H9 (cell line): ENCODE results near the gene CLN3. TPM values are rescaled to one million over a fixed set of nuclear protein-coding genes. Genes with fewer than 3 reads are reported as not detected.

Experiments used
- DNase-seq: peaks from one replicate; pipeline ENCODE4 v3.0.0-alpha.2; 2017
- H2AFZ ChIP-seq: one replicate; pipeline ENCODE4 v1.6.1; 2013; ENCODE audit warnings: mild to moderate bottlenecking, low read length, control low read depth, moderate library complexity
- H2AK5ac ChIP-seq: 2 replicates; pipeline ENCODE4 v1.6.1; 2013; ENCODE audit warnings: low read length, control low read depth, mixed read lengths; ENCODE audit not compliant: insufficient read length
- H2BK120ac ChIP-seq: one replicate; pipeline ENCODE4 v1.6.1; 2013; ENCODE audit warnings: low read depth, mild to moderate bottlenecking, low read length, control low read depth, inconsistent platforms; ENCODE audit not compliant: poor library complexity, severe bottlenecking
- H2BK12ac ChIP-seq: 2 replicates; pipeline ENCODE4 v1.6.1; 2013; ENCODE audit warnings: low read length, control low read depth, mixed read lengths, low read depth; ENCODE audit not compliant: insufficient read length
- H2BK15ac ChIP-seq: 2 replicates; pipeline ENCODE4 v1.6.1; 2013; ENCODE audit warnings: low read depth, low read length, control low read depth
- H2BK20ac ChIP-seq: one replicate; pipeline ENCODE4 v1.6.1; 2013; ENCODE audit warnings: low read depth, mild to moderate bottlenecking, low read length, control low read depth, inconsistent platforms; ENCODE audit not compliant: poor library complexity, severe bottlenecking
- H2BK5ac ChIP-seq: 2 replicates; pipeline ENCODE4 v1.6.1; 2013; ENCODE audit warnings: low read length, control low read depth, mixed read lengths; ENCODE audit not compliant: insufficient read length
- H3K14ac ChIP-seq: 2 replicates; pipeline ENCODE4 v1.6.1; 2013; ENCODE audit warnings: low read length, control low read depth; ENCODE audit not compliant: insufficient read depth
- H3K18ac ChIP-seq: 2 replicates; pipeline ENCODE4 v1.6.1; 2013; ENCODE audit warnings: low read depth, mild to moderate bottlenecking, mixed read lengths, low read length, control low read depth; ENCODE audit not compliant: insufficient read length
- H3K23ac ChIP-seq: 2 replicates; pipeline ENCODE4 v1.6.1; 2013; ENCODE audit warnings: low read length, control low read depth, mixed read lengths, low read depth; ENCODE audit not compliant: insufficient read length
- H3K23me2 ChIP-seq: 2 replicates; pipeline ENCODE4 v1.6.1; 2013; ENCODE audit warnings: low read depth, mild to moderate bottlenecking, mixed read lengths, low read length, control low read depth; ENCODE audit not compliant: insufficient read length, poor library complexity, severe bottlenecking
- H3K27ac ChIP-seq: 2 replicates; pipeline ENCODE4 v1.5.1; 2013; ENCODE audit warnings: low read length, control low read depth, mixed read lengths, low read depth; ENCODE audit not compliant: insufficient read length
- H3K27me3 ChIP-seq: 2 replicates; pipeline ENCODE4 v1.6.1; 2013; ENCODE audit warnings: low read length, control low read depth, inconsistent platforms; ENCODE audit not compliant: insufficient read depth
- H3K4ac ChIP-seq: 2 replicates; pipeline ENCODE4 v1.6.1; 2013; ENCODE audit warnings: low read depth, mild to moderate bottlenecking, control low read depth, inconsistent platforms, low read length, moderate library complexity
- H3K4me1 ChIP-seq: 2 replicates; pipeline ENCODE4 v1.6.1; 2013; ENCODE audit warnings: low read length, control low read depth, inconsistent platforms; ENCODE audit not compliant: insufficient read depth
- H3K4me2 ChIP-seq: 2 replicates; pipeline ENCODE4 v1.6.1; 2013; ENCODE audit warnings: low read length, control low read depth, mixed read lengths; ENCODE audit not compliant: insufficient read length, insufficient read depth
- H3K56ac ChIP-seq: 2 replicates; pipeline ENCODE4 v1.6.1; 2013; ENCODE audit warnings: low read depth, mild to moderate bottlenecking, mixed read lengths, low read length, control low read depth; ENCODE audit not compliant: insufficient read length
- H3K79me1 ChIP-seq: 2 replicates; pipeline ENCODE4 v1.6.1; 2013; ENCODE audit warnings: low read depth, mild to moderate bottlenecking, moderate library complexity, low read length, control low read depth, inconsistent platforms; ENCODE audit not compliant: insufficient read depth, poor library complexity, severe bottlenecking
- H3K79me2 ChIP-seq: 2 replicates; pipeline ENCODE4 v1.6.1; 2013; ENCODE audit warnings: low read length, control low read depth, inconsistent platforms; ENCODE audit not compliant: insufficient read depth
- H3K9ac ChIP-seq: 2 replicates; pipeline ENCODE4 v1.6.1; 2013; ENCODE audit warnings: low read length, control low read depth, mixed read lengths; ENCODE audit not compliant: insufficient read length; ENCODE audit errors: extremely low read depth
- H3K9me3 ChIP-seq: one replicate; pipeline ENCODE4 v1.6.1; 2013; ENCODE audit warnings: low read depth, low read length, inconsistent platforms; ENCODE audit not compliant: control insufficient read depth
- H3T11ph ChIP-seq: one replicate; pipeline ENCODE4 v1.6.1; 2013; ENCODE audit warnings: mild to moderate bottlenecking, low read length, control low read depth, inconsistent platforms
- H4K20me1 ChIP-seq: one replicate; pipeline ENCODE4 v1.6.1; 2013; ENCODE audit not compliant: control insufficient read depth, insufficient read length, insufficient read depth
- H4K5ac ChIP-seq: 2 replicates; pipeline ENCODE4 v1.6.1; 2013; ENCODE audit warnings: low read depth, mild to moderate bottlenecking, mixed read lengths, low read length, control low read depth; ENCODE audit not compliant: insufficient read length
- H4K8ac ChIP-seq: replicated peaks from 2 replicates; pipeline ENCODE4 v1.6.1; 2013; ENCODE audit warnings: low read length, control low read depth, mixed read lengths, low read depth; ENCODE audit not compliant: insufficient read length
- H4K91ac ChIP-seq: 2 replicates; pipeline ENCODE4 v1.6.1; 2013; ENCODE audit warnings: low read depth, mild to moderate bottlenecking, moderate library complexity, mixed read lengths, low read length, control low read depth; ENCODE audit not compliant: insufficient read length
- H3K27ac Mint-ChIP-seq, 3 experiments: 2 replicates in 2 of 3; 3 replicates in 1 of 3; pipeline ENCODE4 v1.8.0; 2020 to 2021; ENCODE audit warnings: mixed read lengths in 3 of 3, mild to moderate bottlenecking in 1 of 3, moderate library complexity in 1 of 3
- H3K27me3 Mint-ChIP-seq: 2 replicates; pipeline ENCODE4 v1.8.0; 2021; ENCODE audit warnings: low read depth, mild to moderate bottlenecking, moderate library complexity, mixed read lengths
- H3K36me3 Mint-ChIP-seq, 3 experiments: 2 replicates in 2 of 3; 3 replicates in 1 of 3; pipeline ENCODE4 v1.8.0; 2020 to 2021; ENCODE audit warnings: low read depth in 3 of 3, mixed read lengths in 3 of 3; ENCODE audit not compliant: insufficient read depth in 1 of 3
- H3K4me1 Mint-ChIP-seq, 2 experiments: 2 replicates each; pipeline ENCODE4 v1.8.0; 2020; ENCODE audit warnings: mixed read lengths in 2 of 2
- H3K4me3 Mint-ChIP-seq, 2 experiments: 2 replicates in 1 of 2; 3 replicates in 1 of 2; pipeline ENCODE4 v1.8.0; 2020 to 2021; ENCODE audit warnings: mild to moderate bottlenecking in 2 of 2, mixed read lengths in 2 of 2, moderate library complexity in 1 of 2
- H3K9me3 Mint-ChIP-seq, 2 experiments: 2 replicates in 1 of 2; 3 replicates in 1 of 2; pipeline ENCODE4 v1.8.0; 2020; ENCODE audit warnings: mild to moderate bottlenecking in 2 of 2, mixed read lengths in 2 of 2, moderate library complexity in 1 of 2
- whole genome bisulfite sequencing: extraction: QIAGEN DNeasy Blood & Tissue Kit; methylation state at CpG from one replicate; pipeline ENCODE4 v1.1.7; 2013; ENCODE audit warnings: missing lambda C conversion rate, low lambda C conversion rate, mixed read lengths; ENCODE audit not compliant: insufficient read length; ENCODE audit errors: extremely low coverage; 5-methylcytosine and 5-hydroxymethylcytosine counted together
- total RNA-seq: library from RNA; stranded (reverse); gene quantifications from 2 replicates; pipeline ENCODE4 v1.2.1, GENCODE V29; 2021
- TF ChIP-seq, protein P1 (sequence below): fragments of 200-600 bp; sonication (generic); conservative IDR thresholded peaks from 3 replicates; pipeline ENCODE4 v1.8.0; 2021; ENCODE audit warnings: antibody characterized with exemption, mild to moderate bottlenecking

The CLN3 gene
- total RNA-seq, 1 experiment from 2014 or later = 21.4 TPM

GRCh38 chr16:28497861-28498599 is 6.2 kb upstream of the CLN3 start:
- no peak overlapping the region for H3K23ac ChIP-seq
- no peak overlapping the region for H2BK20ac ChIP-seq
- H4K8ac ChIP-seq = no peak overlapping the region
- no peak overlapping the region for H3T11ph ChIP-seq
- no peaks in the 10 kb centered on the region for H3K27me3 ChIP-seq
- H2BK15ac ChIP-seq = no peak overlapping the region
- no CpG with 5 or more reads among the region's 33 CpGs for WGBS
- H3K56ac ChIP-seq = no peak overlapping the region
- no peak overlapping the region for H3K18ac ChIP-seq
- no peak overlapping the region for H3K4me3 Mint-ChIP-seq
- H3K36me3 Mint-ChIP-seq = no peaks in the 10 kb centered on the region
- H3K4me1 ChIP-seq = no peaks in the 10 kb centered on the region
- DNase-seq = no peak
- no peak overlapping the region for H3K4ac ChIP-seq
- H3K9ac ChIP-seq = no peak overlapping the region
- no peak overlapping the region for H2BK120ac ChIP-seq
- no peaks in the 10 kb centered on the region for H3K79me2 ChIP-seq
- no peak overlapping the region for H3K4me2 ChIP-seq
- H3K79me1 ChIP-seq = no peaks in the 10 kb centered on the region
- H3K9me3 Mint-ChIP-seq = no peaks in the 10 kb centered on the region
- no peak overlapping the region for H4K91ac ChIP-seq
- H3K27me3 Mint-ChIP-seq = peaks cover 23% of the 10 kb centered on the region
- H2BK12ac ChIP-seq = no peak overlapping the region
- TF ChIP-seq, protein P1, sequence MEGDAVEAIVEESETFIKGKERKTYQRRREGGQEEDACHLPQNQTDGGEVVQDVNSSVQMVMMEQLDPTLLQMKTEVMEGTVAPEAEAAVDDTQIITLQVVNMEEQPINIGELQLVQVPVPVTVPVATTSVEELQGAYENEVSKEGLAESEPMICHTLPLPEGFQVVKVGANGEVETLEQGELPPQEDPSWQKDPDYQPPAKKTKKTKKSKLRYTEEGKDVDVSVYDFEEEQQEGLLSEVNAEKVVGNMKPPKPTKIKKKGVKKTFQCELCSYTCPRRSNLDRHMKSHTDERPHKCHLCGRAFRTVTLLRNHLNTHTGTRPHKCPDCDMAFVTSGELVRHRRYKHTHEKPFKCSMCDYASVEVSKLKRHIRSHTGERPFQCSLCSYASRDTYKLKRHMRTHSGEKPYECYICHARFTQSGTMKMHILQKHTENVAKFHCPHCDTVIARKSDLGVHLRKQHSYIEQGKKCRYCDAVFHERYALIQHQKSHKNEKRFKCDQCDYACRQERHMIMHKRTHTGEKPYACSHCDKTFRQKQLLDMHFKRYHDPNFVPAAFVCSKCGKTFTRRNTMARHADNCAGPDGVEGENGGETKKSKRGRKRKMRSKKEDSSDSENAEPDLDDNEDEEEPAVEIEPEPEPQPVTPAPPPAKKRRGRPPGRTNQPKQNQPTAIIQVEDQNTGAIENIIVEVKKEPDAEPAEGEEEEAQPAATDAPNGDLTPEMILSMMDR = no peak
- no peaks in the 10 kb centered on the region for H3K9me3 ChIP-seq
- no peak overlapping the region; the same call in 1 of the 2 replicates for H3K14ac ChIP-seq
- H3K27ac ChIP-seq = no peak overlapping the region
- 0 out of 4 replicates have a peak, but pooled peaks cover 0 to 2% of the 10 kb centered on the region in 2 experiments for H3K4me1 Mint-ChIP-seq
- no peak overlapping the region for H2BK5ac ChIP-seq
- H2AK5ac ChIP-seq = no peak overlapping the region
- no peaks in the 10 kb centered on the region for H3K23me2 ChIP-seq
- no peak overlapping the region for H3K27ac Mint-ChIP-seq
- peaks cover 3% of the 10 kb centered on the region for H4K20me1 ChIP-seq
- no peak overlapping the region for H2AFZ ChIP-seq
- no peak overlapping the region for H4K5ac ChIP-seq
